ENCODE data around the gene FMN1. TPM values are rescaled to one million over a fixed set of nuclear protein-coding genes. Genes with fewer than 3 reads are reported as not detected.

The FMN1 gene
- total RNA-seq, 2 donors from 2014 or later, result 5.4 to 9.4 TPM

GRCh38 chr15:32717426-32718226 is 476.9 kb downstream of the FMN1 start, which contains the start of gene GREM1:
TSS of gene GREM1 (plus strand) at chr15:32718004. CDS start at chr15:32730691, 12,687 bp downstream.
- intact Hi-C loops (cut with DNase I), result no loop called here
- DNase-seq, result no peak
- no peak for ATAC-seq

GRCh38 chr15:32716915-32717425 is 477.5 kb downstream of the FMN1 start:
- no peak for DNase-seq
- intact Hi-C loops (cut with DNase I), result no loop called here
- ATAC-seq, result no peak

DNA sequence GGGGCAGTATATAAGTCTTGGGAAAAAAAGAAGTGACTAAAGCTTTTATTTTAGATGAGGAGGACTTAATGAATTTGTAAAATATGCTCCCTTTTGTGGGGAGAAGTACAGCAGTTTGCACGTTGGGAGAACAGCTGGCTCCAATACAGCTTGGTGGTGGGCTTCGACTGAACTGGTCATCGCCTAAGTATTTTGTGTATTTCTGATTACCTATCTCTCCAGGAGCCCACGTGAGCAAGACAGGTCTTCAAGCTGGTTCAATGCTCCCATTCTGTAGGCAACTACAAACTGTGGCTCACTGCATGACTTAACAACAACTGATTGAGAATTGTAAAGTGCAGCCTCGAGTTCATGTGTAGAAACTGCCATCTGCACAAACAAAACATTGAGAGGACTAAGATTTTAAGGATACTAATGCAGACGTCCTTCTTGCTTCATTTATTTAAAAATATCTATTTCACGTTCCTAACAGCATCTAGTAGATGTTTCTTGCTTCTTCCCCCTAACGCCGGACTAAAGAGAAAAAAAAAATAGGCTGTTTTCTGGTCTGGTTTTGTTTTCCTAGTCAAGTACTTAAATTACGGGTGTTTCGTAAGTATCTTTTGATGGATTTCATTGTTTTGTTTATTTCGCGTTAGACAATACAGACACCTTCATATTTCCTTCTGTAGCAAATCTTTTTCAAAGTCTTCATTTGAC is 478.1 kb downstream of the FMN1 start:
- DNase-seq (no peak), ATAC-seq (no peak)
- intact Hi-C loops (cut with DNase I), result no loop called here

Other genes starting within 250 kb of the FMN1 start
- gene RYR3, start 116.3 kb upstream of the FMN1 start, total RNA-seq, result under 1 TPM; 0.15 to 0.21 TPM

Measured in left cardiac atrium (tissue), 4 donors.